Hair follicle dermal papilla cell (primary cell): ENCODE data around the gene RSBN1. TPM values are rescaled to one million over a fixed set of nuclear protein-coding genes. Genes with fewer than 3 reads are reported as not detected.

Experiments
- total RNA-seq: library from RNA; depleted of rRNA; stranded (reverse); fragments of >200 nt; gene quantifications from 2 replicates; pipeline ENCODE4 v1.2.3, GENCODE V29; 2012

RSBN1 gene
- 9.5 and 12.5 TPM in 2 replicates for total RNA-seq

GRCh38 chr1:113811888-113812660, at the start of gene RSBN1:
Gene RSBN1, minus strand, starts transcription at chr1:113812476. Its CDS starts 64 bp downstream, at chr1:113812412.

GRCh38 chr1:113759333-113760101, 52.8 kb downstream of the RSBN1 start, which contains the start of gene PHTF1:
Gene PHTF1, minus strand, starts transcription at chr1:113759486. Its CDS starts 783 bp downstream, at chr1:113758703.

Other genes with a start within 250 kb of the RSBN1 start
- gene PHTF1, start 53.0 kb downstream of the RSBN1 start, total RNA-seq: 33.9 and 40.1 TPM in 2 replicates
- gene PTPN22, start 59.2 kb upstream of the RSBN1 start, total RNA-seq: 1.3 and 1.7 TPM in 2 replicates
- 0.12 and 0.16 TPM in 2 replicates for gene BCL2L15, start 75.1 kb upstream of the RSBN1 start, total RNA-seq
- 14.0 and 17.0 TPM in 2 replicates for gene AP4B1, start 92.3 kb upstream of the RSBN1 start, total RNA-seq
- 4.4 and 4.9 TPM in 2 replicates for gene DCLRE1B, start 92.8 kb upstream of the RSBN1 start, total RNA-seq
- 33.2 and 36.5 TPM in 2 replicates for gene HIPK1, start 116.8 kb upstream of the RSBN1 start, total RNA-seq
- 264 TPM in 2 replicates for gene OLFML3, start 167.0 kb upstream of the RSBN1 start, total RNA-seq